Loucy (cell line): ENCODE data around the gene KDM2B.

Experiments
- H2AFZ ChIP-seq: fragments of 200-600 bp; sonication (generic); 2 replicates; pipeline ENCODE4 v1.6.0; 2016; ENCODE audit warnings: antibody characterized with exemption, mild to moderate bottlenecking, low read length, moderate library complexity
- H3F3A ChIP-seq: fragments of 200-600 bp; 2 replicates; pipeline ENCODE4 v1.6.0; 2016; ENCODE audit warnings: antibody characterized with exemption, low read depth, mild to moderate bottlenecking
- H3K27me3 ChIP-seq: fragments of 200-600 bp; sonication (generic); 2 replicates; pipeline ENCODE4 v1.6.1; 2014; ENCODE audit warnings: low read length, mild to moderate bottlenecking; ENCODE audit not compliant: insufficient read depth, poor library complexity, severe bottlenecking
- H3K36me3 ChIP-seq: fragments of 200-600 bp; sonication (generic); 2 replicates; pipeline ENCODE4 v1.6.1; 2016; ENCODE audit warnings: low read length; ENCODE audit not compliant: insufficient read depth
- H3K4me1 ChIP-seq: fragments of 200-600 bp; sonication (generic); 2 replicates; pipeline ENCODE4 v1.5.1; 2014; ENCODE audit warnings: low read length, mild to moderate bottlenecking; ENCODE audit not compliant: insufficient read depth, poor library complexity, severe bottlenecking
- H3K4me2 ChIP-seq: fragments of 200-600 bp; sonication (generic); 2 replicates; pipeline ENCODE4 v1.6.0; 2014; ENCODE audit warnings: antibody characterized with exemption, low read length, low read depth, mild to moderate bottlenecking; ENCODE audit not compliant: poor library complexity, severe bottlenecking
- H3K4me3 ChIP-seq: fragments of 200-600 bp; sonication (generic); 2 replicates; pipeline ENCODE4 v1.5.1; 2014; ENCODE audit warnings: low read length, mild to moderate bottlenecking, mixed read lengths; ENCODE audit not compliant: poor library complexity, severe bottlenecking
- H3K79me2 ChIP-seq: fragments of 200-600 bp; sonication (generic); 2 replicates; pipeline ENCODE4 v1.6.1; 2014; ENCODE audit warnings: low read length; ENCODE audit not compliant: insufficient read depth
- H3K9ac ChIP-seq: fragments of 200-600 bp; sonication (generic); 2 replicates; pipeline ENCODE4 v1.6.0; 2014; ENCODE audit warnings: mild to moderate bottlenecking, low read depth, low read length, moderate library complexity; ENCODE audit not compliant: poor library complexity, severe bottlenecking
- H3K9me2 ChIP-seq: fragments of 200-600 bp; sonication (generic); replicated peaks from 2 replicates; pipeline ENCODE4 v1.6.1; 2016; ENCODE audit warnings: low read depth, low read length, mixed read lengths
- H3K9me3 ChIP-seq: fragments of 200-600 bp; sonication (generic); 2 replicates; pipeline ENCODE4 v1.6.1; 2014; ENCODE audit warnings: mild to moderate bottlenecking, antibody characterized with exemption, low read length, low read depth; ENCODE audit not compliant: insufficient read depth
- H4K20me1 ChIP-seq: fragments of 200-600 bp; sonication (generic); 2 replicates; pipeline ENCODE4 v1.6.0; 2014; ENCODE audit warnings: antibody characterized with exemption, low read length, mild to moderate bottlenecking; ENCODE audit not compliant: insufficient read depth, poor library complexity, severe bottlenecking
- CTCF ChIP-seq: fragments of 200-600 bp; sonication (generic); conservative IDR thresholded peaks from 2 replicates; pipeline ENCODE4 v1.5.1; 2014; ENCODE audit warnings: mild to moderate bottlenecking, antibody characterized with exemption, low read length
- EZH2phosphoT487 ChIP-seq: fragments of 200-600 bp; IDR thresholded peaks from 2 replicates; pipeline ENCODE4 v1.6.1; 2018; ENCODE audit warnings: antibody characterized with exemption, mild to moderate bottlenecking, moderate library complexity, borderline replicate concordance

KDM2B gene

GRCh38 chr12:121626853-121627640 is 46.2 kb upstream of the KDM2B start:
- Histone ChIP-seq H3F3A (no peaks in the 10 kb centered on the region), H3K79me2 (peaks cover 48% of the 10 kb centered on the region), H3K4me1 (peaks cover 40% of the 10 kb centered on the region), H3K4me2 (peak overlapping the region; percentile 98), H3K9me2 (no peaks in the 10 kb centered on the region), H3K4me3 (peak overlapping the region; percentile 81), H2AFZ (no peak overlapping the region), H3K9me3 (no peaks in the 10 kb centered on the region), H3K36me3 (no peaks in the 10 kb centered on the region), H4K20me1 (peaks cover 33% of the 10 kb centered on the region), H3K27me3 (no peaks in the 10 kb centered on the region), H3K9ac (peak overlapping the region; percentile 77)
- no peak; the same call in none of the 2 replicates for TF ChIP-seq CTCF
- TF ChIP-seq EZH2phosphoT487 = no peak

GRCh38 chr12:121626087-121626852 is 45.4 kb upstream of the KDM2B start, which contains the start of gene ORAI1:
Gene ORAI1 (plus strand): TSS chr12:121626530.
- Histone ChIP-seq H3K9ac (peak within 1 kb of the TSS; percentile 77), H3K4me1 (peaks cover 36% of the 10 kb centered on the region), H3K9me3 (no peaks in the 10 kb centered on the region), H2AFZ (peak within 1 kb of the TSS; percentile 91), H3K27me3 (no peaks in the 10 kb centered on the region), H3K79me2 (peaks cover 40% of the 10 kb centered on the region), H3K4me2 (peak within 1 kb of the TSS; percentile 98), H4K20me1 (peaks cover 29% of the 10 kb centered on the region), H3F3A (no peaks in the 10 kb centered on the region), H3K9me2 (no peaks in the 10 kb centered on the region), H3K4me3 (peak within 1 kb of the TSS; percentile 81), H3K36me3 (no peaks in the 10 kb centered on the region)
- TF ChIP-seq EZH2phosphoT487 (no peak), CTCF (0 out of 2 replicates have a peak, but pooled peaks have one; percentile 16)

GRCh38 chr12:121620333-121620891 is 39.6 kb upstream of the KDM2B start:
- TF ChIP-seq CTCF = no peak
- TF ChIP-seq EZH2phosphoT487 = no peak
- no peak overlapping the region for H3K4me3 ChIP-seq

More at GRCh38 chr12:121620333-121620891, 39.6 kb upstream of the KDM2B start:
- Histone ChIP-seq H4K20me1 (no peaks in the 10 kb centered on the region), H3K9me3 (no peaks in the 10 kb centered on the region), H3K9ac (no peak overlapping the region), H3K79me2 (no peaks in the 10 kb centered on the region), H3K9me2 (no peaks in the 10 kb centered on the region), H2AFZ (no peak overlapping the region), H3K27me3 (no peaks in the 10 kb centered on the region), H3F3A (no peaks in the 10 kb centered on the region), H3K4me2 (no peak overlapping the region), H3K4me1 (peaks cover 5% of the 10 kb centered on the region), H3K36me3 (no peaks in the 10 kb centered on the region)
